Measurements from ENCODE around the gene FBXL16. TPM values are rescaled to one million over a fixed set of nuclear protein-coding genes. Genes with fewer than 3 reads are reported as not detected.

FBXL16 gene
- total RNA-seq, 2 experiments from 2014 or later = 4.2 to 7.5 TPM

DNA sequence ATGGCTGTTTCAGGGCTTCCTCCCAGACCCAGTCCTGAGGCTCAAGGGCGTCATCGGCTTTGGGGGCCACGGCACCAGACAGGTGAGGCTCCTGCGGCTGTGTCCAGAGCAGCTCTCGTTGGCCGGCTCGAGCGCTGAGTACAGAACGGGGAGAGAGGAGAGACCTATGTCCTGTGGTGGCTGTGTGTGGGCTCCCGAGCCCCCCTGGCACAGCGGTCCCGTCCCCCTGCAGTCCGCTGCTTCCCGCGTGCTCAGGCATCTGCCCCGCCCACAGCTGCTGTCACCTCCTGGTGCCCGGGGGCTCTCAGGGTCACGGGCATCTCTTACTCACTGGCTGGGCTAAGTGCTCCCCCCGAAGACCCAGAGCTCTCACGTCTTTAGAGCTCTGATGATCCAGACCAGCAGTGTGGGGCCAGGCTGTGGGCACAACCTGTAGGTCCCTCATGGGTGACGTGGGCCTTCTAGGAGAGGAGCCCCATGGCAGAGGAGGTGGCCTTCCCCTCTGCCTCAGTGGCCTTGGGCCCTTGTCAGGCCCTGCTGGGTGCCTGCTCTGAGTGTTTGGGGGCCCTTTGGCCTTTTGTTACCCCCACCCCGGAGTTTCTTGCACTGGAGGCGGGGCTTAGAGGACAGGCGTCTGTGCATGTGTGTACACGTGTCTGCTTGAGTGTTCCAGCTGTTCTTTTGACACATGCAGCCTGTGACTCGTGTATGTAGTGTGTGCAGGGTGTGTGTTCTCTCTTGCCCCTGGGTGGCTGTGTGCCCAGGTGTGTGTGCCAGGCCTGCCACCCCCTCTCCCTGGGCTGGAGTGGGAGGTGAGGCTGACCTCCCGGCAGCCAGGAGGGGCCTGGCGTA is 52.9 kb downstream of the FBXL16 start:
- Mint-ChIP-seq H3K27me3 (no peaks in the 10 kb centered on the region), H3K36me3 (no peaks in the 10 kb centered on the region)
- CTCF ChIA-PET = no interaction called here

GRCh38 chr16:651844-652243 is 53.8 kb downstream of the FBXL16 start:
- H3K27ac Mint-ChIP-seq = no peak overlapping the region
- CTCF ChIA-PET = interaction anchor here (1.3 kb wide), 1 partner anchor 16 kb away, joined by 6 read pairs; the partner anchor contains the start of gene RHOT2
- ATAC-seq (no peak), DNase-seq (no peak)
- H3K36me3 Mint-ChIP-seq = no peaks in the 10 kb centered on the region
- H3K27me3 Mint-ChIP-seq = no peaks in the 10 kb centered on the region
- no peak overlapping the region for H3K4me3 Mint-ChIP-seq
- peaks cover 11% of the 10 kb centered on the region for H3K4me1 Mint-ChIP-seq
- H3K9me3 Mint-ChIP-seq (ENCODE audit: low read depth) = no peaks in the 10 kb centered on the region

More for the DNA sequence above, 52.9 kb downstream of the FBXL16 start:
- Mint-ChIP-seq H3K9me3 (ENCODE audit: low read depth) (no peaks in the 10 kb centered on the region), H3K4me1 (peaks cover 11% of the 10 kb centered on the region), H3K27ac (no peak overlapping the region), H3K4me3 (no peak overlapping the region)
- no peak for DNase-seq
- no peak for ATAC-seq

DNA sequence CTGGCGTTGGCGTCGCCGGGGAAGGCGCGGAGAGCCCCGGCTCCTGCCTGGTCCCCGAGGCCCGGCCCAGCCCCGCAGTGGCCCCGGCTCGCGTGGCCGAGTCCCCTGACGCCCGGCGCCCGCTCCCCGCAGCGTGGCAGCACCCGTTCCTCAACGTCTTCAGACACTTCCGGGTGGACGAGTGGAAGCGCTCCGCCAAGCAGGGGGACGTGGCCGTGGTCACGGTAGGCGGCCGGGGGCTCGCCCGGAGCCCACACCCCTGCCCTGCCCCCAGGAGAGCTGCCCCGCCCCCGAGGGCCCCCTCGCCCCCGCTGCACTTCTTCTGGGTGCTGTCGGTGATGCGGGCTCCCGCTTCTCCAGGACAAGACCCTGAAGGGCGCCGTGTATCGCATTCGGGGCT is 56.0 kb downstream of the FBXL16 start:
- CTCF ChIA-PET = interaction anchor here (0.6 to 2.5 kb wide), 6 partner anchors 10 to 121 kb away, joined by 3 to 13 read pairs (median 4); partner anchors contain the start of genes ANTKMT and RHOT2
- Mint-ChIP-seq H3K27me3 (no peaks in the 10 kb centered on the region), H3K4me3 (peak overlapping the region; percentile 72), H3K36me3 (no peaks in the 10 kb centered on the region), H3K27ac (no peak overlapping the region), H3K4me1 (peaks cover 12% of the 10 kb centered on the region), H3K9me3 (ENCODE audit: low read depth) (no peaks in the 10 kb centered on the region)
- peak; percentile 34 for ATAC-seq
- peak; percentile 59 for DNase-seq

DNA sequence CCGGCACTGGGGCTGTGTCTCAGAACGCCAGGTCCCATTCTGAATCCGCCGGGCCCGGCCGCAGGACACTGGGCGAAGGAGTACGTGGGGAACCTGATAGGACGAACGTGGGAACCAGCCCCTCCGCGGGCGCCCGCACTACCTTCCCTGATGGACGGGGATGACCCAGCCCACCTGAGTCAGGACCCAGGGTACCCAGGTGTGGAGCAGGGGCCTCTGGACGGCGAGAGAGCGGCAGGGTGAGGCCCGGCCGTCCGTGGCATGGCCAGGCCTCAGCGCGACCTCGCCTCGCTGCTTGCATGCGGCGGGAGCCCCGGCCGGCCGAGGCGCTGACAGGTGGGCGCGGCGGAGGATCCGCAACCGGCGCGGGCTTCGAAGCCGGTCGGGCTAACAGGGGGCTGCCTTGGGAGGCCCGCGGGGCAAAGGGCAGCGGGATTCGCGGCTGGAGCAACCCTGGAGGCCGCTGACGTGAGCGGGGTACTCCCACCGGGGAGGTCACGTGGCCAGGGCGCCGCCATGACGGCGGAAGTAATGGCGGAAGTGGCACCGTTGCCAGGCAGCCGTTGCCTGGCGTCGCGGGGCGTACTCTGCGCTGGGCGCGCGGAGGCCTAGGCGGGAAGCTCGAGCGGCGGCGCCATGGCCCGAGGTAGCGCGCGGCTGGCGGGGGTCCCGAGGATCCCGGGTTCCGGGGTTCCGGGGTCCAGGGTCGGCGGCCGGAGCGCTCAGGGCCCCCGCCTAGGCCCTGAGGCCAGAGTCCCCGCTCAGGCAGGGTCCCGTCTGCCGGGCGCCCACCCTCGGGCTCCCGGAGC is 56.6 kb downstream of the FBXL16 start, which contains the start of gene WDR90:
TSS of gene WDR90 (plus strand) at position 585 of the 809 bp plus-strand sequence. CDS start at position 637, 52 bp downstream.
- ATAC-seq (peak; percentile 88), DNase-seq (peak; percentile 96)
- Mint-ChIP-seq H3K9me3 (ENCODE audit: low read depth) (no peaks in the 10 kb centered on the region), H3K4me1 (peaks cover 17% of the 10 kb centered on the region), H3K27me3 (no peaks in the 10 kb centered on the region), H3K27ac (peak within 1 kb of the TSS; percentile 78), H3K36me3 (no peaks in the 10 kb centered on the region), H3K4me3 (peak within 1 kb of the TSS; percentile 75)
- CTCF ChIA-PET = interaction anchor here (0.6 to 2.5 kb wide), 13 partner anchors 9 to 120 kb away, joined by 3 to 13 read pairs (median 3); partner anchors contain the start of genes ANTKMT, CIAO3, METTL26 and RHOT2

DNA sequence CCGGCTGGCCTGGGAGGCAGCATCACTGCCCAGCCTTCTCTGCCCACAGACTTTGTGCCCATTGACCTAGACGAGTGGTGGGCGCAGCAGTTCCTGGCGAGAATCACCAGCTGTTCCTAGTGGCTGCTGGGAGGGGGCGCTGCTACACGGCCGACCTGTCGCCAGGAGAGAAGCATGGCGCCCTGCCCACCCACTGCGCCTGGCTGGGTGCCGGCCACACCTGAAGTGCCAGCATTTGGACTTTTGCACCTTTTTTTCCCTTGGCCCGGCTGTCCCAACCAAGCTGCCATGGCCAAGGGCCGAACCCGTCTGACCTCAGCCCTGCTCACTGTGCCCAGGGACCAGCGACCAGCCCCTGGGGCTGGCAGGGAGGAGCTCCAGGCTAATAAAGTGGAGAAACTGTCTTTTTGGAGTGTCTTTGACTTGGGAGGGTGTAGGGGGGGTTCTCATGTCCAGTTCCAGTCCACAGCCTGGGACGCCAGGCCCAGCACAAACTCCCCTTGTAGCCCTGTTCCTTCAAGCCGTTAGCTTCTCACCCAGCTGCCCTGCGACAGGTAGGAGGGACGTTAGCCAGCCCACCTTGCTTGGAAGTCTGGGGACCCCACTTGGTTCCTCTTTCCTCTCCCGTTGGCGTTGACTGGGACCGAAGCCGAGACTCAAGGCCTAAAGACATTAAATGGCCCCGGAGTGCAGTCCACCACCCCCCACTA is 57.4 kb downstream of the FBXL16 start:
- no peaks in the 10 kb centered on the region for H3K27me3 Mint-ChIP-seq
- CTCF ChIA-PET = interaction anchor here (0.6 to 2.5 kb wide), 15 partner anchors 8 to 119 kb away, joined by 3 to 13 read pairs (median 3); partner anchors contain the start of genes CIAO3, METTL26, NHLRC4 and PIGQ

DNA sequence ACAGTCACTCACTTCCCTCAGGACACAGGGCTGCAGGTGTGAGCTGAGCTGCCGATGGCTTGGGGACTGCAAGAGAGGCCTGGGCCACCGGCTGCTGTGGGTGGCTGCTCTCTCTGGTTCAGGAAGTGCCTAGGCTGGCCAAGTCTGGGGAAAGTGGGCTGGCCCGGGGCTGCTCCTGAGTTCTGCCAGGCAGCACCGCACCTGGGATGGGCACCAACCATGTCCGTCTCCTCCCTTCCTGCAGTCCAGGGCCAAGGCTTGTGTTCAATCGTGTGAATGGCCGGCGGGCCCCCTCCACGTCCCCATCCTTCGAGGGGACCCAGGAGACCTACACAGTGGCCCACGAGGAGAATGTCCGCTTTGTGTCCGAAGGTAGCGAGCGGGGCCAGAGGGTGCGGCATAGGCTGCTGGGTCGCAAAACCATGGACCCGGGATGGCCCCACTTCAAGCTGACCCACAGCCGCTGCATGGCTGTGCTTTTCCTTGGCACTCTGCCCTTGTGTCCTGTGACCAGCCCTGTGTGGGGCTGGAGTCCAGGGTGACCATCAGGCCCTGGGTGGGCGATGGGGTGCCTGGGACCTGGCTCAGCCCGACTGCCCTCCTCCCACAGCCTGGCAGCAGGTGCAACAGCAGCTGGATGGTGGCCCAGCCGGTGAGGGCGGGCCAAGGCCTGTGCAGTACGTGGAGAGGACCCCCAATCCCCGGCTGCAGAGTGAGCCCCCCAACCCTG is 58.3 kb downstream of the FBXL16 start:
- ATAC-seq (no peak), DNase-seq (no peak)
- no peak overlapping the region for H3K27ac Mint-ChIP-seq
- peaks cover 24% of the 10 kb centered on the region for H3K4me1 Mint-ChIP-seq
- H3K27me3 Mint-ChIP-seq = no peaks in the 10 kb centered on the region
- H3K9me3 Mint-ChIP-seq (ENCODE audit: low read depth) = no peaks in the 10 kb centered on the region
- no peak overlapping the region for H3K4me3 Mint-ChIP-seq
- no peaks in the 10 kb centered on the region for H3K36me3 Mint-ChIP-seq
- CTCF ChIA-PET = interaction anchor here (0.6 to 1.7 kb wide), 9 partner anchors 7 to 93 kb away, joined by 3 to 7 read pairs (median 3); partner anchors contain the start of genes CIAO3, METTL26 and NHLRC4

More for the DNA sequence above, 57.4 kb downstream of the FBXL16 start:
- no peaks in the 10 kb centered on the region for H3K36me3 Mint-ChIP-seq
- peak; percentile 25 for ATAC-seq
- peaks cover 20% of the 10 kb centered on the region for H3K4me1 Mint-ChIP-seq
- H3K9me3 Mint-ChIP-seq (ENCODE audit: low read depth) = no peaks in the 10 kb centered on the region
- DNase-seq = peak; percentile 66
- peak overlapping the region; percentile 78 for H3K27ac Mint-ChIP-seq
- H3K4me3 Mint-ChIP-seq = peak overlapping the region; percentile 75

DNA sequence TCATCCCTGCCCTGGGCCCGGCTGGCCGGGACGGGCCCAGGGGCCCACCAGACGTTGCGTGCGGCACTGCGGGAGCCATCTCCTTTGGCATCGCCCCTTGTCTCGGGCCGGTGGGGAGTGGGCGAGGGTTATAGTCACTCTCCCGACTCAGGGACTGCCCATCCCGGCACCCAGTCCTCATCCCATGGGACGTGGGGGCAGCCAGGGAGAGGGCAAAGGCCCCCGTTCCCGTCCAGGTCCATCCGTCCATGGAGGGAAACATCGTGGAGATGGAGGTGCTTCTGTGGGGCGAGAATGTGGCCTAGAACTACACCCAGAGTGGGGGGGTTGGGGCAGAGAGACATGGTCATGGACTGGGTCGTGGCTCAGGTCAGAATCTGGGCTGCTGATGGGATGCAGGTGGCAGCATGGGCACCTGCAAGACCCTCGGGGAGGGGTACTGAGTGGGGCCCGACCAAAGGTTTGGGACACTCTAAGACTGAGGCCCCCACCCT is 58.9 kb downstream of the FBXL16 start:
- H3K36me3 Mint-ChIP-seq = no peaks in the 10 kb centered on the region
- no peak overlapping the region for H3K4me3 Mint-ChIP-seq
- peaks cover 24% of the 10 kb centered on the region for H3K4me1 Mint-ChIP-seq
- no peak overlapping the region for H3K27ac Mint-ChIP-seq
- no peaks in the 10 kb centered on the region for H3K9me3 Mint-ChIP-seq (ENCODE audit: low read depth)
- ATAC-seq (no peak), DNase-seq (no peak)
- CTCF ChIA-PET = no interaction called here
- H3K27me3 Mint-ChIP-seq = no peaks in the 10 kb centered on the region

DNA sequence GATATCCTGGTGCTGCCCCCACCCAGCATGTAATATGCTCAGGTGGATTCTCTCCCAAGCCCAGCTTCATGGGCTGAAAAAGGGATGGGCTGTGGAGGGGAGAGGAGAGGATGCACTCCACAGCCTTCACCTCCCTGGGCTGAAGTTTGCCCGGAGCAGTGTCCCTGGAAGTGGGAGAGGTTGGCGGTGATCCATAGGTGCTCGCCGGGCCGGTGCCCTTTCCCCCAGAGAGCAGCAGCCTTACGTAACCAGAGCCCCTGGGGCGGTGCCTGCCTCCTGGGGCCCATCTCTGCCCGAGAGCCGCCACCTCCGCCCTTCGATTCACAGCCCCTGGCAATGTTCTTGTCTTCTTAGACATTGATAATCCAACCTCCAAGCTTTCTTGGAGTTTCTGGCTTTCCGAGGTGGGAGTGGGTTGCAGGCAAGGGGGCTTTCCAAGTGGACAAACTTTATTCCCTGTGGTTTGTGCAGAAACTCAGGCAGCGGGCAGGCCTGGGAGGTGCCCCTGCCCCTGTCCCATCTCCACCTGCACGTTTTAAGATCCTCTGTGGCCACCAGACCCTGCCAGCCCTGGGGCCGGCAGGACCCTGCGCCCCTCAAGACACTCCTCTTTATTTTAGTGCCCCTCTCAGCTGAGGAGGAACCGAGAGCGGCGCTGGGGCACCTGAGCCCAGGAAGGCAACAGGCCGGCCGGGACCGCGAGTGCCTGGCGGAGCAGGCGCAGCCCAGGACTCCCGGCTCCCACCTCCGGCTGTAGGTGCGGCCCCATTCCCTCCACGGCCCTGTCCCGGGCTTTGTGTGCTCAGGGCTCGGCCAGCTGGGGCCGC is 59.5 kb downstream of the FBXL16 start:
- Mint-ChIP-seq H3K27ac (no peak overlapping the region), H3K27me3 (no peaks in the 10 kb centered on the region), H3K4me3 (no peak overlapping the region), H3K9me3 (ENCODE audit: low read depth) (no peaks in the 10 kb centered on the region), H3K4me1 (peaks cover 24% of the 10 kb centered on the region), H3K36me3 (no peaks in the 10 kb centered on the region)
- no peak for DNase-seq
- CTCF ChIA-PET = no interaction called here
- no peak for ATAC-seq

DNA sequence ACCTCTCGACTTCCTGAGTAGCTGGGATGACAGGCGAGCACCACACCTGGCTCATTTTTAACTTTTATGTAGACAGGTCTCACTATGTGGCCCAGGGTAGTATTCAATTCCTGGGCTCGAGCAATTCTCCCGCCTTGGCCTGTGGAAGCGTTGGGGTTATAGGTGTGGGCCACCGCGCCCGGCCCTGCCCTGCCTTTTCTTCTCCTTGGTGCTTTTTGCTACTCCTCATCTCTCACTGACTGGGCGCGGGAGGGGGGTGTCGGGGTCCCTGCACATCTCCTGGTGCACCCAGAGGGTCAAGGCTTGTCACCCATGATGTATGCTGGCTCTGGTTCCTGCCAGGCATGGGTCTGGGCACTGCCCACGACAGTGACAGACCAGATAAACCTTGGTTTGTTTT is 61.0 kb downstream of the FBXL16 start:
- Mint-ChIP-seq H3K9me3 (ENCODE audit: low read depth) (no peaks in the 10 kb centered on the region), H3K4me1 (peaks cover 17% of the 10 kb centered on the region), H3K36me3 (no peaks in the 10 kb centered on the region), H3K27me3 (no peaks in the 10 kb centered on the region), H3K27ac (peak overlapping the region; percentile 59), H3K4me3 (no peak overlapping the region)
- CTCF ChIA-PET = no interaction called here
- DNase-seq = no peak
- no peak for ATAC-seq

DNA sequence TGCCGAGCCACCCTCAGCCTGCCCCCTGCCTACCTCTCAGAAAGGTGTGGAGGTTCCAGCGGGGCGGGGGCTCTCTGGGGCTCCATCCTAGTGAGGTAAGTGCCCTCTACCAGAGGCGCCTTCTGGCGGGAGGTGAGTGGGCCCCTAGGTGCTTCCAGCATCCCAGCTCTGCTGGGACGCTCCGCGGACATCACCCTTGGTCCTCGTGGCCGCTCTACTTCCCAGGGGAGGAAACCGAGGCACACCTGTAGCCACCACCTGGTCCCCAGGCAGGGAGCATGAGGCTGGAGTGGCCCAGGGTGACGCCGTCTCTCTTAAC is 62.6 kb downstream of the FBXL16 start:
- Mint-ChIP-seq H3K4me3 (peak overlapping the region; percentile 69), H3K9me3 (ENCODE audit: low read depth) (no peaks in the 10 kb centered on the region), H3K27ac (no peak overlapping the region), H3K27me3 (no peaks in the 10 kb centered on the region), H3K36me3 (no peaks in the 10 kb centered on the region), H3K4me1 (peaks cover 15% of the 10 kb centered on the region)
- no peak for DNase-seq
- CTCF ChIA-PET = interaction anchor here (0.7 to 1.9 kb wide), 3 partner anchors 21 to 43 kb away, joined by 3 to 6 read pairs (median 3); partner anchors contain the start of gene RHOT2
- no peak for ATAC-seq
